ENCODE results near the gene PPP2R2D.
"Not testable (repeated sequence)": the region's sequence is repeated elsewhere in the genome, so short reads cannot be mapped to it uniquely, and the experiment has no call there.

PPP2R2D gene

GRCh38 chr10:131930150-131930549, 29.3 kb downstream of the PPP2R2D start:
- DNase-seq, result no peak

- no peak for DNase-seq
Measured at GRCh38 chr10:131930586-131931330, 29.9 kb downstream of the PPP2R2D start.

GRCh38 chr10:131931981-131932380, 31.2 kb downstream of the PPP2R2D start:
- no peak for DNase-seq

- no peak for DNase-seq
Measured at GRCh38 chr10:131933016-131933695, 32.3 kb downstream of the PPP2R2D start.

GRCh38 chr10:131933696-131934086, 32.9 kb downstream of the PPP2R2D start:
- no peak for DNase-seq

GRCh38 chr10:131934769-131935168, 34.0 kb downstream of the PPP2R2D start:
- DNase-seq, result no peak

GRCh38 chr10:131935260-131935659, 34.5 kb downstream of the PPP2R2D start:
- DNase-seq, result no peak

- DNase-seq, result no peak
Measured at GRCh38 chr10:131936294-131936693, 35.5 kb downstream of the PPP2R2D start.

- DNase-seq, result no peak
Measured at GRCh38 chr10:131936736-131937135, 35.9 kb downstream of the PPP2R2D start.

- no peak for DNase-seq
Measured at GRCh38 chr10:131937836-131938235, 37.0 kb downstream of the PPP2R2D start.

GRCh38 chr10:131938681-131939080, 37.9 kb downstream of the PPP2R2D start:
- no peak for DNase-seq

- no peak for DNase-seq
Measured at GRCh38 chr10:131942455-131942854, 41.6 kb downstream of the PPP2R2D start.

GRCh38 chr10:131943021-131943814, 42.4 kb downstream of the PPP2R2D start:
- no peak for DNase-seq

- DNase-seq, result no peak
Measured at GRCh38 chr10:131944412-131944811, 43.6 kb downstream of the PPP2R2D start.

GRCh38 chr10:131944976-131945695, 44.3 kb downstream of the PPP2R2D start:
- DNase-seq, result no peak

GRCh38 chr10:131946321-131946751, 45.5 kb downstream of the PPP2R2D start:
- DNase-seq, result no peak

- no peak for DNase-seq
Measured at GRCh38 chr10:131946880-131947279, 46.1 kb downstream of the PPP2R2D start.

- no peak for DNase-seq
Measured at GRCh38 chr10:131947631-131948347, 47.0 kb downstream of the PPP2R2D start.

GRCh38 chr10:131948501-131948900, 47.7 kb downstream of the PPP2R2D start:
- no peak for DNase-seq

GRCh38 chr10:131949041-131949862, 48.4 kb downstream of the PPP2R2D start:
- DNase-seq, result no peak

GRCh38 chr10:131949908-131950307, 49.1 kb downstream of the PPP2R2D start:
- not testable (repeated sequence) for DNase-seq
